MCF 10A (cell line): ENCODE results near the gene MFSD11. TPM values are rescaled to one million over a fixed set of nuclear protein-coding genes. Genes with fewer than 3 reads are reported as not detected.

Experiments used
- BruUV-seq: library from RNA; stranded (reverse); fragments of 400-500 nt; replicated peaks from 2 replicates; lab custom pipeline; 2021; lab: Mats Ljungman, UMichigan
- CTCF ChIA-PET: fragments of 300-600 bp; sonication (Branson Sonifier 250); formaldehyde crosslinking; extraction: SDS; loops from one replicate; lab custom pipeline; 2021; ENCODE audit warnings: antibody characterized with exemption, inconsistent platforms; lab: Yijun Ruan, JAX
- POLR2A ChIA-PET: fragments of 300-600, 350-650 bp; sonication (Branson Sonifier 250); formaldehyde crosslinking; extraction: SDS; loops from one replicate; lab custom pipeline; 2020; ENCODE audit warnings: antibody characterized with exemption, inconsistent platforms; lab: Yijun Ruan, JAX
- DNase-seq: peaks from one replicate; pipeline ENCODE4 v3.0.0-alpha.2; 2018; ENCODE audit not compliant: unreplicated experiment
- H3K27ac Mint-ChIP-seq: one replicate; pipeline ENCODE4 v1.8.0; 2022; ENCODE audit warnings: mild to moderate bottlenecking, low read depth, mixed read lengths; ENCODE audit not compliant: unreplicated experiment
- H3K27me3 Mint-ChIP-seq: one replicate; pipeline ENCODE4 v1.8.0; 2022; ENCODE audit warnings: mixed read lengths; ENCODE audit not compliant: insufficient read depth, unreplicated experiment
- H3K36me3 Mint-ChIP-seq: one replicate; pipeline ENCODE4 v1.8.0; 2022; ENCODE audit warnings: mild to moderate bottlenecking, moderate library complexity, mixed read lengths; ENCODE audit not compliant: insufficient read depth, unreplicated experiment
- H3K4me1 Mint-ChIP-seq: one replicate; pipeline ENCODE4 v1.8.0; 2022; ENCODE audit warnings: mixed read lengths; ENCODE audit not compliant: insufficient read depth, unreplicated experiment
- H3K4me3 Mint-ChIP-seq: one replicate; pipeline ENCODE4 v1.8.0; 2022; ENCODE audit warnings: mild to moderate bottlenecking, moderate library complexity, mixed read lengths; ENCODE audit not compliant: unreplicated experiment
- H3K9me3 Mint-ChIP-seq: one replicate; pipeline ENCODE4 v1.8.0; 2022; ENCODE audit warnings: mixed read lengths; ENCODE audit not compliant: unreplicated experiment
- intact Hi-C: fragments of 100-400 bp; cut with micrococcal nuclease; formaldehyde crosslinking; loops from 2 replicates; pipeline ENCODE4 v1.14.1; 2022
- total RNA-seq: library from RNA; stranded (reverse); gene quantifications from 2 replicates; pipeline ENCODE4 v1.2.3, GENCODE V29; 2022
- TF ChIP-seq, protein P1 (sequence below): fragments of 200-600 bp; IDR thresholded peaks from one replicate; pipeline ENCODE4 v1.8.0; 2022; ENCODE audit warnings: antibody characterized with exemption, mild to moderate bottlenecking; ENCODE audit not compliant: unreplicated experiment

Gene MFSD11
- total RNA-seq, 1 experiment from 2014 or later: 11.6 TPM

DNA sequence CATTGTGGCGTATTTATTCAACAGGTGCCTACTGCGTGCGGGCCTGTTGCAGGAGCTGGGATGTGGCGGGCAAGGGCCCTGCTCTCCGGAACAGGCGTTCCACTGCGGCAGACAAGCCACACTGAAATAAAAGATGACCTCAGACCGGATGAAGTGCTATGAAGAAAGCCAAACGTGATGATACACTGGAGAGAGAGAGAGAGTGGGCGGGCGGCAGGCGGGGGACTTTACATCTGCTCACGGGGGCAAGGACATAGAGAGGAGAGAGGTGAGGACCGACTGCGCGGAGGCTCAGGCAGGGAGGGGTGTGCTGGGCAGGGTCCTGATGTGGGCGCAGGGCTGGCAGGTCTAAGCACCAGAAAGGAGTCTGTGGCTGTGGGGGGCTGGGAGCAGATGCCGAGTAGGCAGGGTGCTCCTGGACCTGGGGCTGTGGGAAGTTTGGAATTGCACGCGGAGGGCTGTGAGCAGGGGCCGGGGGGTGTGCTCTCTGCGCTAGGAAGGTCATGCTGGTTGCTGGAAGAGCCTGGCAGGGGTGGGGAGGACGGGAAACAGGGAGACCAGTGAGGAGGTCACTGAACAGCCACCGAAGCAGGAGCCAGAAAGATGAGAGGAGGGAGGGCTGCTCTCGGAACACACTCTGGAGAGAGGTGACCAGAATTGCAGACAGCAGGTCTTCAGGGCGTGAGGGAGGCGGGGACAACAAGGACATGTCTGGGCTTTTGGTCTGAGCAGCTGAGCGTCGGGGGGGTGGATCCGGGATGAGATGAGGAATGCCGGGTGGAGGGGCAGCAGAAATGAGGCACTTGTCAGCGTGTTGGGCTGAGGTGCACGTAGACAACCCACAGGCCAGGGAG lies 37.1 kb upstream of the MFSD11 start:
- CTCF ChIA-PET: interaction anchor here (0.5 to 1.2 kb wide), 2 partner anchors 10 to 12 kb away, joined by 3 read pairs; no protein-coding TSS in a partner anchor
- DNase-seq: no peak
- Mint-ChIP-seq H3K4me1 (peaks cover 10% of the 10 kb centered on the region), H3K36me3 (no peaks in the 10 kb centered on the region), H3K27me3 (no peaks in the 10 kb centered on the region), H3K27ac (no peak overlapping the region), H3K4me3 (no peak overlapping the region), H3K9me3 (no peaks in the 10 kb centered on the region)
- BruUV-seq: no TSS peak
- POLR2A ChIA-PET: no interaction called here
- TF ChIP-seq, protein P1, sequence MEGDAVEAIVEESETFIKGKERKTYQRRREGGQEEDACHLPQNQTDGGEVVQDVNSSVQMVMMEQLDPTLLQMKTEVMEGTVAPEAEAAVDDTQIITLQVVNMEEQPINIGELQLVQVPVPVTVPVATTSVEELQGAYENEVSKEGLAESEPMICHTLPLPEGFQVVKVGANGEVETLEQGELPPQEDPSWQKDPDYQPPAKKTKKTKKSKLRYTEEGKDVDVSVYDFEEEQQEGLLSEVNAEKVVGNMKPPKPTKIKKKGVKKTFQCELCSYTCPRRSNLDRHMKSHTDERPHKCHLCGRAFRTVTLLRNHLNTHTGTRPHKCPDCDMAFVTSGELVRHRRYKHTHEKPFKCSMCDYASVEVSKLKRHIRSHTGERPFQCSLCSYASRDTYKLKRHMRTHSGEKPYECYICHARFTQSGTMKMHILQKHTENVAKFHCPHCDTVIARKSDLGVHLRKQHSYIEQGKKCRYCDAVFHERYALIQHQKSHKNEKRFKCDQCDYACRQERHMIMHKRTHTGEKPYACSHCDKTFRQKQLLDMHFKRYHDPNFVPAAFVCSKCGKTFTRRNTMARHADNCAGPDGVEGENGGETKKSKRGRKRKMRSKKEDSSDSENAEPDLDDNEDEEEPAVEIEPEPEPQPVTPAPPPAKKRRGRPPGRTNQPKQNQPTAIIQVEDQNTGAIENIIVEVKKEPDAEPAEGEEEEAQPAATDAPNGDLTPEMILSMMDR: no peak
- intact Hi-C loops: no loop called here

DNA sequence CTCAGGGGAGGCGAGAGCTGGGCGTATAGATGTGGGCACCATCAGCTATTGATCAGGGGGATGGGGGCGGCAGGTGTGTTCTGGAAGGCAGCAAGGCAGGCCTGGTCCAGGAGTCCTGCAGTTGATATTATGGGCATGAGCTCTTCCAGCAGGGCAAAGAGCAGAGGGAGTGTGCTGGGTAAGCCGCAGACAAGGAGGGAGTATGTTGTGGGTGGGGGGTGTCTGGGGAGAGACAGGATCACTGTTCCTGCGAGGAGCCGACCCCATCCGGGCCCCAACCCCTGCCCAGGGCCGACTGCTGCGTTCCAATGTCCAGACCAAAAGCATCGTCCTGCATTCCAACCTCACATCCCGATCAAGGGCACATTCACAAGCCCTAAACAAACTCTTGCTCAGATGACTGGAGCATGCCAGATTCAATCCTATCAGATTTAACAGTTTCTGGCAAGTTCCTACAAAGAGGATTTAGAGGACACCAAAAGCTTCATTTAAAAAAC lies 36.4 kb upstream of the MFSD11 start:
- Mint-ChIP-seq H3K36me3 (no peaks in the 10 kb centered on the region), H3K4me3 (no peak overlapping the region), H3K4me1 (peaks cover 10% of the 10 kb centered on the region), H3K9me3 (no peaks in the 10 kb centered on the region), H3K27ac (no peak overlapping the region), H3K27me3 (no peaks in the 10 kb centered on the region)
- no peak for DNase-seq
- ChIA-PET CTCF (interaction anchor here (0.5 to 1.2 kb wide), 3 partner anchors 10 to 264 kb away, joined by 3 read pairs; no protein-coding TSS in a partner anchor), POLR2A (no interaction called here)
- TF ChIP-seq, protein P1: no peak
- intact Hi-C loops: no loop called here
- BruUV-seq: no TSS peak

DNA sequence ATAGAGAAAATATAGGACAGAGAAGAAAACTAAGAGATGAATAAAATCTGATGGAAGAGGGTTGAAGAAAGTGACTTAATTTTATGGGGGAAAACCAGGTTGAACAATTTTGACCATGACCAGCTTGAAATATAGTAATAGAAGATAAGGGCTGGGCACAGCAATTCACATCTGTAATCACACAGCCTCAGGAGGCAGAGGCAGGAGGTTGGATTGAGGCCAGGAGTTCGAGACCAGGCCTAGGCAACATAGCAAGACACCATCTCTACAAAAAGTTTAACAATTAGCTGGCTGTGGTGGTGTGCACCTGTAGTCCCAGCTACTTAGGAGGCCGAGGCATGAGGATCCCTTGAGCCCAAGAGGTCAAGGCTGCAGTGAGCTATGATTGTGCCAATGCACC lies 35.8 kb upstream of the MFSD11 start:
- ChIA-PET CTCF (interaction anchor here (0.6 to 1.2 kb wide), 2 partner anchors 11 to 264 kb away, joined by 3 read pairs; no protein-coding TSS in a partner anchor), POLR2A (no interaction called here)
- TF ChIP-seq, protein P1: no peak
- Mint-ChIP-seq H3K36me3 (no peaks in the 10 kb centered on the region), H3K27ac (no peak overlapping the region), H3K4me3 (no peak overlapping the region), H3K4me1 (peaks cover 10% of the 10 kb centered on the region), H3K27me3 (no peaks in the 10 kb centered on the region), H3K9me3 (no peaks in the 10 kb centered on the region)
- intact Hi-C loops: no loop called here
- DNase-seq: no peak
- no TSS peak for BruUV-seq

DNA sequence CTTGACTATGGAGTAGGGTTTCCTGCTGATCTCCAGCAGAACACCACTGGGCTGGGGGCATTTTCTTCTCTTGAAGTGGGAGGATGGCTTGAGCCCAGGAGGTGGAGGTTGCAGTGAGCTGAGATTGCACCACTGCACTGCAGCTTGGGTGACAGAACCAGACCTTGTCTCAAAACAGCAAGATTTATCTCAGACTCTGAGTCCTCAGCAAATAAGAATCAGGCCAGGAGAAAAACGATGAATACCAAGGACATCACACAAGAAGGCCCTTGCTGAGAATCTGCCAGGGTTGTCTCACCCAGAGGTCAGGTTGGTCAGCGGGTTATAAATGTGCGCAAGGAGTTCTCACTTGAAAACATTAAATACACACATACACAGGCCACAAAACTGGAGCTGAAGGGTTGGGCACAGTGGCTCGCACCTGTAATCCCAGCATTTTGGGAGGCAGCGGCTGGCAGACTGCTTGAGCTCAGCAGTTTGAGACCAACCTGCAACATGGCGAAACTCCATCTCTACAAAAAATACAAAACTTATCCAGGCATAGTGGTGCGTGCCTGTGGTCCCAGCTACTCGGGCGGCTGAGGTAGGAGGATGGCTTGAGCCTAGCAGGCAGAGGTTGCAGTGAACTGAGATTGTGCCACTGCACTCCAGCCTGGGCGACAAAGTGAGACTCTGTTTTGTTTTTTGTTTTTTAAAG lies 34.8 kb upstream of the MFSD11 start:
- no peak for DNase-seq
- Mint-ChIP-seq H3K4me3 (no peak overlapping the region), H3K36me3 (no peaks in the 10 kb centered on the region), H3K9me3 (no peaks in the 10 kb centered on the region), H3K27me3 (no peaks in the 10 kb centered on the region), H3K27ac (no peak overlapping the region), H3K4me1 (peaks cover 10% of the 10 kb centered on the region)
- BruUV-seq: no TSS peak
- POLR2A ChIA-PET: interaction anchor here (1.3 kb wide), 1 partner anchor 31 kb away, joined by 3 read pairs; no protein-coding TSS in a partner anchor
- TF ChIP-seq, protein P1: no peak
- intact Hi-C loops: no loop called here
- CTCF ChIA-PET: no interaction called here
